Activated CD8-positive, alpha-beta memory T cell treated with anti-CD3 and anti-CD28 coated beads for 48 hours (primary cell): ENCODE measurements around the gene RXYLT1.
A peak's percentile ranks its signal among the peaks of the same experiment; 100 is the strongest.
"Not testable (repeated sequence)": the region's sequence is repeated elsewhere in the genome, so short reads cannot be mapped to it uniquely, and the experiment has no call there.

Experiments used
- DNase-seq, 3 experiments: peaks; one replicate each; pipeline ENCODE4 v3.0.0-alpha.2; 2020; ENCODE audit warnings: low read depth in 2 of 3, low spot score in 2 of 3

Gene RXYLT1, protein sequence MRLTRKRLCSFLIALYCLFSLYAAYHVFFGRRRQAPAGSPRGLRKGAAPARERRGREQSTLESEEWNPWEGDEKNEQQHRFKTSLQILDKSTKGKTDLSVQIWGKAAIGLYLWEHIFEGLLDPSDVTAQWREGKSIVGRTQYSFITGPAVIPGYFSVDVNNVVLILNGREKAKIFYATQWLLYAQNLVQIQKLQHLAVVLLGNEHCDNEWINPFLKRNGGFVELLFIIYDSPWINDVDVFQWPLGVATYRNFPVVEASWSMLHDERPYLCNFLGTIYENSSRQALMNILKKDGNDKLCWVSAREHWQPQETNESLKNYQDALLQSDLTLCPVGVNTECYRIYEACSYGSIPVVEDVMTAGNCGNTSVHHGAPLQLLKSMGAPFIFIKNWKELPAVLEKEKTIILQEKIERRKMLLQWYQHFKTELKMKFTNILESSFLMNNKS

DNA sequence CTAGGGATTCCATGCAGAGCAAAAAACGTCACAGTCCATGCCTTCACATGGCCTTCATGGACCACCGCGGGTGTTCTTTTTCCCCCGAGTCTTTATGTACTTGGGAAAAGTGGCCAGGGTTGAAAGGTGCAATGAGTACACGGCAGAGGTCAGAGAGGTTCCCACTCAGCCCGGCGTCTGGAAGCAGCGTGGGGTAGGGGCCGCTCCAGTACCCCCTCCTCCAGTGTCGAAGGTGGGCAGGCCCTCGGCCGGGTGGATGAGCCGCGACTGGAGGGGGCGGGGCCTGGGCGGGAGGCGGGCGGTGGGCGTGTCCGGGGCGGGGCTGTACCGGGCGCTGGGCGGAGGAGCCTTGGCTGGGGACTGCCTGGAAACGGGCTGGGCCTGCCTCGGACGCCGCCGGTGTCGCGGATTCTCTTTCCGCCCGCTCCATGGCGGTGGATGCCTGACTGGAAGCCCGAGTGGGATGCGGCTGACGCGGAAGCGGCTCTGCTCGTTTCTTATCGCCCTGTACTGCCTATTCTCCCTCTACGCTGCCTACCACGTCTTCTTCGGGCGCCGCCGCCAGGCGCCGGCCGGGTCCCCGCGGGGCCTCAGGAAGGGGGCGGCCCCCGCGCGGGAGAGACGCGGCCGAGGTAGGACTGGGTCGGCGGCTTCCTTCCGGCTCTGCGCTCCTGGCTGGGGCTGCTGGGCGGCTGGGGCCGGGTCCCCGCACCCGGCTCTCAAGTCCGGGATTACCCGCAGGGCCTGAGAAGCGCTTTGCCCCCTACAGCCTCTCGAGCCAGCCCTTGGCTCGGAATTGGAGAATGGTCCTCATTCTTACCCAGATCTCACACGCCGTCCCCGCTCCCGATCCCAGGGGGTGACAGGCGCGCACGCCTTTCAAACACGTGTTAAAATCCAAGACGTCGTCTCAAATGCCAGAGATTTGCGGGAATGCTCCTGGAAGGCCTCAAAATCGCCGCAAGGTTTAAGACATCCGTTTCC, at the start of gene RXYLT1:
RXYLT1 (plus strand) TSS at position 412 of the 984 bp plus-strand sequence; CDS start at position 464, 52 bp downstream.
- peak; percentile 64 to 70 (median 69) for DNase-seq

DNA sequence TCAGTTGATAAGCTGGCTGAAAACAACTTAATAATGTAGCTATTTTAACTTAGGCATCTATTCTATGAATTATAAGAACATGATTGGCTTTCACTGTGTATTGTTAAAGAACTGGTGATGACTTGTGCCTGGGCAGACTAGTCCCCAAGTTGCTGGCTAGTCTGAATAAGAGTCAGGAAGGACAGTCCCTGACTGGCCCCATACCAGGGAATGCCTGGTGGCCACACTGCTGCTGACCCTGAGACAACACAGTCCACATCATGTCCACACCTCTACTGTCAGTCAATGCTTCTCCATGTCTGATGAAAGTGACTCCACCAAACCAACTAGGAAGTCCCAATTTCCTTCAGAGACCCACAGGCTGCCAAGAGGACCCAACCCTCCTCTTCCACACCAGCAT, 46.9 kb upstream of the RXYLT1 start:
- not testable (repeated sequence) for DNase-seq

DNA sequence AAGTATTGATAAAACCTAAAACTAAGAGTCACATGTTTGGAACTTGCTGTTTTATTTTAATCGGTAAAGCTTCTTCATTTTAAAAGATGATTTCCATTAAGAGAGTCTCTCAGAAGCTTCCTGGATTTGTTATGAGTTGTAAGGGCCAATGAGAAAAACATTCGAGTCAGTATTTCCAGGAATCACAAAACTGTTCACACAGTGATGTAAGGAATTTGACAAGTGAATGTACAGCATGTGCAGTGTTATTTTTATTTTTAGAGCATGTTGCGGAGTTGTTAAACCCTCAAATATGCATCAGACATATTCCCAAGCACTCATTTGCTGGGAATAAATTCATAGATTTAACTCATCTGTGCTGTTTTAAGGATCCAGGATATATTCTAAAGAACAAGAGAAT, 46.1 kb upstream of the RXYLT1 start:
- not testable (repeated sequence) for DNase-seq

DNA sequence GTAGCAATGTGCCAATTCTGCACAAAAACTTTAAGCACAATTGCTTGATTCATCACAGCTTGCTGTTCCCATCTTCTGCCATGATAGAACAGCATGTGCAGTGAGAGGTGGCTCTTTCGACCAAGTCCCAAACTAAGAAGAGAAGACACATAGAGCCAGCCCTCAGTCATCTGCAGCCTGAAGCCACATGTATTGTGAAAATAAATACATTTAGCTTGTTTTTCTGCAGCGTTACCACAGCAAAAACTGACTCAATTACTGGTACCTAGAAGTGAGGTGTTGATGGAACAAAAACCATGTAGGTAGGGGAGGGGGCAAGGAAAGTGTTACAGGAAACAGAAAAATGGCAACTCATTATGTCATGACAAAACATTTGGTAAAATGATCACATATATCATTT, 39.2 kb upstream of the RXYLT1 start:
- DNase-seq = not testable (repeated sequence)

DNA sequence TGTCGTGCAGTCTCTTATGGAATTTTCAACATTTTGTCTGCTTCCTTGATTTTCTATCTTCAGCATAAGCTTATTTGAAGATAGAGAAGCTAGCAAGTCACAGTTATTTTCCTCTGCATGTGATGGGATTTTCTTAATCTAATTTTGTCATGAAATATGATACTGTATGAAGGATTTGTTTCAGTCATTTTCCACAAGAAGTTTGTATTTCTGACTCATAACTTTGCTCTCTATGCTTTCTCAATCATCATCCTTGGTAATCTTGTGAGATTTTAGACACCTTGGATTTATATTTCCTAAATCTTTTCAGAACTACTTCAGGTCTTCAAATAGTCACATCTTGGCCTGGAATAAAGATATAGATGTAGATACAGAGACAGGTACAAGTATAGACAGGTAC, 38.3 kb upstream of the RXYLT1 start:
- not testable (repeated sequence) for DNase-seq

DNA sequence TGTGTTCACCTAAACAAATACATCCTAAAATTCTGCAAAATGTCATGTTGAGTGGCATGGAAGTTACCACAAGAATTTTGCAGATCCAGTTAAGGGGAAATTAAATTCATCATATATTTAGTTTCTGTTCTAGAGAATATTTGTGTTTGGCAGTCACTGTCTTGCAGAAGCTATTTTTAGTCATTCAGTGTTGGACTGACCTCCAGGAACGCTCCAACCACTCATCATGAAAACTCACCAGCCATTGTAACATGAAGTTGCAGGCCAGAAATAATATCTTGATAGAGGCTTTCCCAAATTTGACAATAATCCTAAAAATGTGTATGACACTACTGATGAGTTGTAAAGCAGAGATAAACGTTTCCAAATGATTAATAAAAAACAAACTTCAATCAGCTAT, 35.6 kb upstream of the RXYLT1 start:
- not testable (repeated sequence) for DNase-seq

DNA sequence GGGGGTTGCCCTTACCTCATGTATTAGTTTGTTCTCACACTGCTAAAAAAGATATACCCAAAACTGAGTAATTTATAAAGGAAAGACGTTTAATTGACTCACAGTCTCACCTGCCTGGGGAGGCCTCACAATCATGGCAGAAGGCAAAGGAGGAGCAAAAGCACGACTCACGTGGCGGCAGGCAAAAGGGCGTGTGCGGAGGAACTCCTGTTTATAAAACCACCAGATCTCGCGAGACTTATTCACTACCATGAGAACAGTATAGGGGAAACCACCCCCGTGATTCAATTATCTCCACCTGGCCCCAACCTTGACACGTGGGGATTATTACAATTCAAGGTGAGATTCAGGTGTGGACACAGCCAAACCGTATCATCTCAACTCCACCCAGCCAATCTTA, 33.2 kb upstream of the RXYLT1 start:
- not testable (repeated sequence) for DNase-seq

DNA sequence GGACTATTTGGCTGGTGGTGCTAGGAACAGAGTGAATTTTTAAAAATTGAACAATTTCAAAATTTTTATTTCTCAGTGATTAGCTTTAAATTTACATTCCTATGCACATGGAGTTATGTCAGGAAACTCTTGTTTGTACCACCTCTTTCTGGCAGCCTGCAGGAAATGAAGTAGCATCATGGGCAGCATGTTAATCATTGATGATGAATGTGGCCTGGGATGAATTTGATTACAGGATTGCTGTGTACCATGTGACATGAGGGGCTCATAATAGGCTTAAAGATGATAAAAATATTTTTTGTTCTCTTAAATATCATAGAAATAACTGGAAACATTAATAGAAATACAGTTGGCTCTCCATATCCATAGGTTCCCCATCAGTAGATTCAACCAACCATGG, 32.6 kb upstream of the RXYLT1 start:
- DNase-seq = not testable (repeated sequence)

DNA sequence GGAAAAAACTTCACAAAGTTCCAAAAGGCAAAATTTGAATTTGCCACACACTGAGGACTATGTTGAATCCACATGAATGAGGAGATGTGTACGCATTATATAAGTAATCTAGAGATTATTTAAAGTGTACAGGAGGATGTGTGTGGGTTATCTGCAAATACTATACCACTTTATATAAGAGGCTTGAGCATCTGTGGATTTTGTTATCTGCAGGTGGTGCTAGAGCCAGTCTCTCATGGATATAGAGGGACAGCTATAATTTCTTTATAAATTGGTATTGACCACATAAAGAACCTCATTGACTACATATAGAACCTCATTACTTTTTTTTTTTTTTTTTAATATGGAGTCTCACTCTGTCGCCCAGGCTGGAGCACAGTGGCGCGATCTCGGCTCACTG, 32.2 kb upstream of the RXYLT1 start:
- no peak for DNase-seq

DNA sequence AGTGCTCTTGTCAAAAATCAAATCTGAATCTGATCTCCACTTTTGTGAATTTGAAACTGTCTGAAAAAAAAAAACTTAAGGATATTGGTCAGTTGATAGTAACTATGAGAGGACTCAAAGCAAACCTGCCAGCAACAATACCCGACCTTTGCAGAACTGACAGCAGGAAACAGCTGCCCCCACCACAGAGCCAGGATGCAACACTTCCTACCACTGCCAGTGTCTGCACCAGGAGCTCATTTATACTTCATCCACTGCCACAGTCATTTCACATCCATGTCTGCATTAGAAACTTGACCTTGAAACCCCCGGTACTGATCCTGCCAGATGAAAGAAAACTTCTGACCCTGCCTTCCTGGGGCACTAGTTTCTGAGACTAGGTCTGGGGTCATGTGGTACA, 27.4 kb upstream of the RXYLT1 start:
- no peak for DNase-seq

DNA sequence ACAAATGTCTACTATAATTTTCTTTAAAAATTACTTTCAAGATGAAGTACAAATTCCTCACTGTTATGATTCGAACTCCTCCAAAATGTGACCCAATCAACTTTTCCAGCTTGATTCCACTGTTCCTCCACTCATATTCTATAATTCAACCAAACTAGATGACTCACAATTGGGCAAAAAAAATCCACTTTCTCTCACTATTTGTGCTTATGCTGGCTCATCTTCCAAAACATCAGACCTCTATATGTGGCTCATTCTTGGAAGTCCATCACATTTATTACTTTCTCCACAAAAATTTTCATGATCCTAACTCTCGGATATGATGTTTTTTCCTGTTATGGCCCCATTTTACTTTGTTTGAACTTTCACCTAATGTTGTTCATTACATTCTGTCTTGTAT, 26.9 kb upstream of the RXYLT1 start:
- no peak for DNase-seq

DNA sequence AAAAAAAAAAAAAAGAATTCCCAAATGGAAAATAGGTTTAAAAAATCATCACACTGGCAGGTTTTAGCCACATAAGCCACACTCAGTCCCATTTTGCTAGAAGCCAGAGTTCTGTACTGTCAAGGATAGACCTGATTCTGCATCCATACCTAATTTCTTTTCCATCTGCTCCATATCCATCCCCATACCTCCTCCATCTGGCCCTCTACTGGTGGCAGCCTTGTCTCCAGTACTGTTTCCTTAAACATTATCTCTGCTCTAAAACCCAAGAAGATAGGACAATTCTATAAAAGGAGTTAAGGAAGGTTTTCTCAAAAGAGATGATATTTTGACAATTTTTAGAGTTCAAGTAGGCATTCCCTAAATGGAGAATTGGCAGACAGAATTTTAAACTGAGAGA, 26.0 kb upstream of the RXYLT1 start:
- no peak for DNase-seq

DNA sequence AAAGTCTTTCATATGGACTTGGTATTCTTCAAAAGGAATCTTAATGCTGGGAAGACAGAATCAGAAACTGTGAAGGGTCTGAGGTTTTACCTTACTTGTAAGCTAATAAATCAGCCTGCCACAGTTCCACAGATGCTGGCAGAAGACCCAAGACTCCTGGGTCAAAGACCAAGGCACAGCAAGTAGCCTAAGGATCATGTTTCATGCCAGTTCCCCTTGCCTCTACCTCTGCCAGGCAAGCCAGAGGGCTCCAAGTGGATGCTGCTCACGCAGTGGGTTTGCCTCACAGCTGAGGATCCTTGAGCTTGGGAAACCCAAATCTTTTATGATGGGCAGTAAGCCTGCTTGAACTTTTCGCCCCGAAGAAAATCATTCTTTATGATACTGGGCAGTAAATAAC, 15.2 kb upstream of the RXYLT1 start:
- DNase-seq = no peak

DNA sequence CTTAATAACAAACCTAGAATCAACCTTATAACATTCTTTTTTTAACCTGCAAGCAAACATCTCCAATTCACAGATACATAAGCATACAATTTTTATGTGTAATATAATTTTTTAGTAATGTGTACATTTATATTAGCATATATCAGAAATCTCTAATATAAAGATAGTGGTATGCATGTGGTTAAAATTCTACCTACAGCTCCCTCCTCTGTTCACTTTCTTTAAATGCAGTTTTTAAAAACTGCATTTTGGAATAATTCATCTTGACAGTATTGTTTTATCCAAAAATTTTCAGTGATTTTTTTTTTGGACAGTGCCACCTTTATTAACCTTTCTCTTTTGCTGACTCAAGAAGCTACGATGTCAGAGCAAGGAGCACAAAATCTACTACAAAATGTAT, 13.2 kb upstream of the RXYLT1 start:
- DNase-seq = no peak

DNA sequence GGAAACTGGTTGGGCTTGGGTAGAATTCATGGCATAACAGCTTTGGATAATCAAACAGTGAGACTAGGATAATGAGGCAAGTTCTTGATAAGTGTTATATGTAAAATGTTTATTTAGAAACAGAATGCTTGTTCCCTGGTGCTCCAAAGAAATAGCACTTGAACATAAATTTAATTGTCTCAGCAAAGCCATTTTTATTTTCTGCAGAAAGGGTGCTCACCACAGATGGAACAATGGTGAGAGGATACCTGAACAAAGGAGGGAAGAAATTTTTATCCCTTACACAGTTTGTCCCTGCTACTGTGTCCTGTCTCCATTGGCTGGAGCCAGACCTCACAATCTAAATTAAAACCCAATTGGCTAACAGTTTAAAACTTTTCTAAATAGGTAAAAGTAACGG, 9.3 kb upstream of the RXYLT1 start:
- DNase-seq = no peak

DNA sequence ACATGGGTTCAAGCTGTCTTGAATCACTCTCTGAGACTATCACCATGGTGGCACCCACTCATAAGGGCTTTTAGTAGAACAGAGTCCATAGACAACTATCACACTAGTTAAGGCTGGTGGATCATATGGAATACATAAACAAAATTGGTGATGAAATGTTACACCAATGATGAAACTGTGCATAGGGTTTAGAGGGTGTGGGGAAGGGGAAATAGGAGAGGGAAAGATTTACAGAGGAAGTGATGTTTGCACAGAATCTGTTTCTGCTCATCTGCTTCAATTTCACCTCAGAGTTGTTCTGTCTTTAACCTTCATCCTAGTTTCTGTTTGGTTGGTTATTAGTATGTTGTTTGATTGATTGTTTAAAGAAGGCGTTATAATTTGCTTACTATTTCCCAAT, 2.4 kb upstream of the RXYLT1 start:
- no peak for DNase-seq

DNA sequence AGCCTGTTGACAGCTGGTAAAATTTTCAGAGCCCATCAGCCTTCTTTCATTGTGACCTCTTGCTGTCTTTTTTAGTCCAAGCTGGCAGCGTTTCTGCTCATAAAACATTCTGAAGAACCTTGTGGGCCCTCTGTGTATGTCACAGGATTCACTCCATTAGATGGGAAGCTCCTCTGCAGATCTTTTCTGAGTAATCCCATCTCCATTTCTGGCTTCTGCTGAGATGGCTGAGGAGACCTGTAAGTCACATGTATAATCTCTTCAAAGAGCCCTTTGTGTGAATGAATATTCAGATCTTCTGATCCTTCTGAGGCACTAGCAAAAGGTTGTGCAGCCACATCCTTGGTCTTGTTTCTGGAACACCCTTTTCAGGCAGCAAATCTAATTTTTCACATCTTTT, 2.8 kb downstream of the RXYLT1 start:
- DNase-seq = no peak

DNA sequence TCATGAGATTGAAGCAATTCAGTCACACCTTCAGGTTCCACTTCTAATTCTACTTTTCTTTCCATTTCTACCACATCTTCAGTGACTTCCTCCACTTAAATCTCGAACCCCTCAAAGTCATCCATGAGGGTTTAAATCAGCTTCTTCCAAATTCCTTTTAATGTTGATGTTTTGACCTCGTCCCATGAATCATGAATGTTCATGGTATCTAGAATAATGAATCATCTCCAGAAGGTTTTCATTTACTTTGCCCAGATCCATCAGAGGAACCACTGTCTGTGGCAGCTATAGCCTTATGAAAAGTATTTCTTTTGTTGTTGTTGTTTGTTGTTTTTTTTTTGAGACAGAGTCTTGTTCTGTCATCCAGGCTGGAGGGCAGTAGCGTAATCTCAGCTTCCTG, 7.6 kb downstream of the RXYLT1 start:
- no peak for DNase-seq

DNA sequence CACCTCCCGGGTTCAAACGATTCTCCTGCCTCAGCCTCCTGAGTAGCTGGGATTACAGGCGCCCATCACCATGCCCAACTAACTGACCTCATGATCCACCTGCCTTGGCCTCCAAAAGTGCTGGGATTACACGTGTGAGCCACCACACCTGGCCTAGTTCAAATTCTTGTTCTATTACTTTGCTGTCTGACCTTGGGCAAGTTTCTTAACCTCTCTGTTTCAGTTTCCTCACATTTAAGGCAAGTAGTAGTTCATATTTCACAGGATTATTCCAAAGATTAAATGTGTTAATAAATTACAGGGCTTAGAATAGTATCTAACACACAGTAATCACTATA, 10.9 kb downstream of the RXYLT1 start:
- no peak for DNase-seq

DNA sequence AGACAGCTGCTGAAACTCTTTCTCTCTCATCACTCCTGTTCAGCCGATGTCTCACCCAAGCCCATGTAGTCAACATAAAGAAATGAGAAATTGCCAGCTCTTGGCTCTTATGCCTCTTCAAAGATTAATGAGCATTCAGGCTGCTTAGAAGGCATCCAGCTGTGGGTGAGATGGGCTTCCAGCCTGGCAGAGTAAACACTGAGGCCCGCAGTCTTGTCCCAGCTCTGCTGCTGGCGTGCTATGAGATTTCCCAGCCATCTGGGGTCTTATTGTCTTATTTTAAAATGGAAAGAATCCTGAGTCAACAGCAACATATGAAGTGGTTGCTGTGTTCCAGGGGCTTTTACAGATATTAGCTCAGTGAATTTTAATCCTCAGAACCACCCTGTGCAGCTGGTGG, 12.6 kb downstream of the RXYLT1 start:
- no peak for DNase-seq

DNA sequence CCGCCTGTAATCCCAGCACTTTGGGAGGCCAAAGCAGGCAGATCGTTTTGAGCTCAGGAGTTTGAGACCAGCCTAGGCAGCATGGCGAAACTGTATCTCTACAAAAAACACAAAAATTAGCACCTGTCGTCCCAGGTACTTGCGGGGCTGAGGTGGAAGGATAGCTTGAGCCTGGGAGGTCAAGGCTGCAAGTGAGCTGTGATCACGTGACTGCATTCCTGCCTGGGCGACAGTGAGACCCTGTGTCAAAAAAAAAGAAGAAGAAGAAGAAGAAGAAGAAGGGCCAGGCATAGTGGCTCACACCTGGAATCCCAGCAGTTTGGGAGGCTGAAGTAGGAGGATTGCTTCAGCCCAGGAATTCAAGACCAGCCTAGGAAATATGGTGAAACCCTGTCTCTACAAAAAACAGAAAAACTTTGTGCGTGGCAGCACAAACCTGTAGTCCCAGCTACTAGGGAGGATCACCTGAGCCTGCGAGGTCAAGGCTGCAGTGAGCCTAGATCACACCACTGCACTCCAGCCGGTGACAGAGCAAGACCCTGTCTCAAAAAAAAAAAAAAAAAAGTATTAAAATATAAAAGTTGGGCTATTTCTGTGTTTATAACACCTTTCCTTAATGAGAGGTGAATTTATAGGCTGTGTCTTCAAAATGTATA, 15.5 kb downstream of the RXYLT1 start:
- DNase-seq = no peak

DNA sequence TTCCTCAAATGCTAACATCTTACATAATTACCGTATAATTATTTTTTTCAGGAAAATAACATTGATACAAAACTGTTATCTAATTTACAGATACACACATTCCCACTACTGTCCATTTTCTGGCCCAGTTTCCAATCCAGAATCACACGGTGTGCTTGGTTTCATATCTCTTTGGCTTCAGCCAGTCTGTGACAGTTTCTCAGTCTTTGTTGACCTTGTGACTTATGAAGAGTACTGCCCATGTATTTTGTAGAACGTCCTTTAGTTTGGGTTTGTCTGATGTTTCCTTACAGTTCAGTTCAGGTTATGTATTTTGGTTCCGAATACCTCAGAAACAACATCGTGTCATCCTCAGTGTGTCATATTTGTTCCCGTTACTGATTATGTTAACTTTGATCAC, 16.2 kb downstream of the RXYLT1 start:
- DNase-seq = no peak
